GM21737 (cell line): ENCODE measurements around the gene MS4A2.
"Not testable (repeated sequence)": the region's sequence is repeated elsewhere in the genome, so short reads cannot be mapped to it uniquely, and the experiment has no call there.

Experiments used
- ATAC-seq: cut with Tn5 transposase; IDR thresholded peaks from one replicate; pipeline ENCODE4 v1.9.1; 2021; ENCODE audit warnings: mild to moderate bottlenecking, moderate library complexity; ENCODE audit not compliant: unreplicated experiment

The MS4A2 gene

GRCh38 chr11:60100516-60100915 lies 12.1 kb downstream of the MS4A2 start:
- no peak for ATAC-seq

DNA sequence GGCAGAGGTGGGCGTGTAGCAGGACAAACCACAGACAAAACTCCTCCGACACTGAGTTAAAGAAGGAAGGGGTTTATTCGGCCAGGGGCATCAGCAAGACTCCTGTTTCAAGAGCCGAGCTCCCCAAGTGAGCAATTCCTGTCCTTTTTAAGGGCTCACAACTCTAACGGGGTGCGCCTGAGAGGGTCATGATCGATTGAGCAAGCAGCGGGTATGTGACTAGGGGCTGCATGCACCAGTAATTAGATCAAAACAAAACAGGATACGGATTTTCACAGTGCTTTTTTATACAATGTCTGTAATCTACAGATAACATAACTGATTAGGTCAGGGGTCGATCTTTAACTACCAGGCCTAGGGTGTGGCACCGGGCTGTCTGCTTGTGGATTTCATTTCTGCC lies 12.9 kb downstream of the MS4A2 start:
- not testable (repeated sequence) for ATAC-seq

GRCh38 chr11:60104471-60105115 lies 16.1 kb downstream of the MS4A2 start:
- not testable (repeated sequence) for ATAC-seq

GRCh38 chr11:60108631-60109030 lies 20.2 kb downstream of the MS4A2 start:
- ATAC-seq, result not testable (repeated sequence)

GRCh38 chr11:60111793-60112192 lies 23.3 kb downstream of the MS4A2 start:
- no peak for ATAC-seq

DNA sequence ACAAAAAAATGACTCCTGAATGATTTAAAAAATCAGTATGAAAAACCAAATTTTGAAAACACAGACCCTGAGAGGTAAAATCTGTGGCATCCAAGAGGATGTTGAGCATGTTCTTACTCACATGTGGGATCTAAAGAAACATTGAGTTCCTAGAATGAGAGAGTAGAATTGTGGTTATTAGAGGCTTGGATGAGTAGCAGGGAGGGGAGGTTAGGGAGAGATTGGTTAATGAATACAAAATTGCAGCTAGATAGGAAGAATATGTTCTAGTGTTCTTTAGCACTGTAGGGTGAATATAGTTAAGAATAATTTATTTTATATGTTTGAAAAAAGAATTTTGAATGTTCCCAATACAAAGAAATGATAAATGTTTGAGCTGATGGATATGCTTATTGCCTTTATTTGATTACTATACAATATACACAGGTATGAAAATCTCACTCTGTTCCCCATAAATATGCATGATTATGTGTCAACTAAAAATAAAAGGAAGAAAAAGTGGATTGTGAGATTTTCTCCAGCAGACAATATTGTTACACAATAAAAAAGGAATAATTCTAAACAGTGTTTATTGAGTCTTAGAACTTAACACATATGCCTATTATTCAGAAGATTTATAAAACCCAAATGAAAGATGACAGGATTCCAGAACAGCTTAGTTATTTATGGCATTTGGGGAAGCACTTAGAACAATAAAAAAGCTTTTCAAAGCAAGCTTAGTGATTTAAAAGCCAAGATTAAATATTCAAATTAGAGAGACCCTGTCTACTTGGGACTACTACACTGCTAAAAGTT lies 28.7 kb downstream of the MS4A2 start:
- ATAC-seq, result no peak

GRCh38 chr11:60118338-60118737 lies 29.9 kb downstream of the MS4A2 start:
- no peak for ATAC-seq

- no peak for ATAC-seq
Observed at GRCh38 chr11:60119710-60120109, 31.2 kb downstream of the MS4A2 start.

DNA sequence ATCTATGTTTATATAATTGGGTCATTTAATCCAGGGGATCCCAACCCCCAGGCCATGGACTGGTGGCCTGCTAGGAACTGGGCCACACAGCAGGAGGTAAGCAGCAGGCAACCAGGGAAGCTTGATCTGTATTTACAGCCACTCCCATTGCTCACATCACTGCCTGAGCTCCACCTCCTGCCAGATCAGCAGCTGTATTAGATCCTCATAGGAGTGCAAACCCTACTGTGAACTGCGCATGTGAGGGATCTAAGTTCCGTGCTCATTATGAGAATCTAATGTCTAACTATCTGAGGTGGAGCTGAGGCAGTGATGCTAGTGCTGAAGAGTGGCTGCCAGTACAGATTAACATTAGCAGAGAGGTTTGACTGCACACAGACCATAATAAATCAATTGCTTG lies 32.8 kb downstream of the MS4A2 start:
- ATAC-seq, result no peak

DNA sequence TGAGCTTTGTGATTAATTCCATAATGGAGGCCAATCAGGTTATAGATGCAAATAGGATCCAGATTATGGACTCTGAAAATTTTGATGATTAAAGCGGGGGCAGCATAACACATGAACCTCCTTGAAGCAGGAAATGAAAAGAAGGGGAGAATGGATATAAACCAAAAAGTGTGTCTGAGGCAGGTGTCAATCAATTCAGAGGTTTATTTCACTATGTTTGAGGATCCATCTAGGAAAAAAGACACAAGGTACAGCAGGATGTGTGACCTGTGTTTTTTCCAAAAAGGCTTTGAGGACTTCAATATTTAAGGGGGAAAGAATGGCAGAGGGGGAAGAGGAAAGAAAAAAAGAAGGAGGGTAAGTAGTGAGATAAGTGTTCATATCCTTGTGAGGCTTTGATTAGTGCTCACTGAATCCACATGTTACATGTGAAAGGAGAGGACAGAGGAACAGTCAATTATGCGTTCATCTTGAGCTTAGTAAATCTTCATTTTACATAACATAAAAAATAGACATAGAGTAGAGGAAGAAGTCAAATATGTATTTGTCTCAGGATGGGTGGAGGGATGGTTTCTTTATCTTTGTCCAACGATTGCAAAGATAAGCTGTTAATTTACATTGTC lies 34.1 kb downstream of the MS4A2 start:
- no peak for ATAC-seq

DNA sequence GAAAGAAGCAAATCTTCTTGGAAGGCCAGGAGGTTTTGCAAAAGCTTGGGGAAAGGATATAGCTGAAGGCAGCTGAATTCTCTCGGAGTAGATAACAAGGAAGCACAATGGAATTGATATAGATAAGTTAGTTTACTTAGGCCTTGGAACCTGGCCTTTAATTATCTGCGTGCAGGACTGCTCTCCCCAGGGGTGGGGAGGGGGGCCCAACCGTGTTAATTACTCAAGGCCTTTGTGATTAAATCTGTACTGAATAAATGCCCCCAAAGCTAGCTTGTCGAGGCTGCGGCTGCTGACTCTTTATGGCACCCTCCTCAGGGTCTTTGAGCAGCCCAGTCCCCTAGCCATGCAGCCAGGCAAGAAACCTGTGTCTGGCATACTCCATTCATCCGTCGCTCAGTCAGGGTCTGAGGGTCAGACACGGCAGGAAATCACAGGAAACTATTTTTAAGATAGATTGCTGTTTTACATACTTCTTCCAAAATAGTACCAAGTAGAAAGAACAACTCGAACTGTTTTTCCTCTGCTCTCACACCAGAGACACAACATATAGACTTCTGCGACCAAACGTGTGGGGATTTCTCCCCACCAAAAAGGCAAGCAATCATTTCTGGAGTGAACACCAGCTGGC lies 36.5 kb downstream of the MS4A2 start:
- no peak for ATAC-seq

DNA sequence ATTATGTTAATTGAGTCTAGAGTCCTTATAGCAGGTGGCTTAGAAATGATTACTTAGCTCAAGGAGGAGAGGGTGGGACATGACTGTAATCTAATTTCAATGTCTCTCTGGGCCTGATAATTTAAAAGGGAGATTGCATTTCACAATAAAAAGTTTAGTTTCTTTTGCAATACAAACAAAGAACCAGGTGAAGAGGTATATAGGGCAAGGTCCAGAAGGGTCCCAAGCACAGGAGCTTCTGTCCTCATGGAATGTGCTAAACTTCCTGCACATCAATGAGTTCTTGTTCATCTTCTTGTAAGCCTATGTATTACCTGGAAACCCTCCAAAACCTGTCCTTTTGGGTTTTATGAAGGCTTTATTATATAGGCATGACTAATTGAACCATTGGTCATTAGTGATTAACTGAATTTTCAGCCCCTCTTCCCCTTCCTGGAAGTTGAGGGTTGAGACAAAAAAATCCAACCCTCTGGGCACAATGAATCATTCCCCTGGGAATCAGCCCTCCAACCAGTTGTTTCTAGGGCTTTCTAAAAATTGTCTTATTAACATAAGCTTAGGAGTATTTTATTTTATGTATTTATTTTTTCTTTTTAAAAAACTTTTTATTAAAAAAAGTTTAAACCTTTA lies 37.6 kb downstream of the MS4A2 start:
- no peak for ATAC-seq

- no peak for ATAC-seq
Observed at GRCh38 chr11:60127311-60127811, 38.9 kb downstream of the MS4A2 start.

DNA sequence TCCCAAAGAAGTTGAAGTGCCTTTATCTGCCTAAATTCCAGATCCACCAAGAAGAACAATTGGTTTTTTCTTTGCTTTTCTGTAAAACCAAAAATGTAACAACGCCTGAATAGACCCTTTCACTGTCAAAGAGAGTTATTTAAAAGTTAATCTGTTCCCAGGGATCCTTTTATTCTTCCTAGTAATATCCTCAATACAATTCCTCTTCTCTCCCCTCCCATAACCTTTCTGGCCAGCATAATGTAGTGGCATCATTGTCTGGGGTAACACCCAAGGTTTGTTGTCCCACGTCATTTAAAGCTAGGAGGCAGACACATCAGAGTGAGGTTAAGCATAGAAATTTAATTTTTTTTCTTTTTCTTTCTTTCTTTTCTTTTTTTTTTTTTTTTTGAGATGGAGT lies 39.9 kb downstream of the MS4A2 start:
- ATAC-seq, result no peak

GRCh38 chr11:60128866-60129265 lies 40.4 kb downstream of the MS4A2 start:
- not testable (repeated sequence) for ATAC-seq

- ATAC-seq, result no peak
Observed at GRCh38 chr11:60129853-60130252, 41.4 kb downstream of the MS4A2 start.

- ATAC-seq, result no peak
Observed at GRCh38 chr11:60130496-60130895, 42.0 kb downstream of the MS4A2 start.

DNA sequence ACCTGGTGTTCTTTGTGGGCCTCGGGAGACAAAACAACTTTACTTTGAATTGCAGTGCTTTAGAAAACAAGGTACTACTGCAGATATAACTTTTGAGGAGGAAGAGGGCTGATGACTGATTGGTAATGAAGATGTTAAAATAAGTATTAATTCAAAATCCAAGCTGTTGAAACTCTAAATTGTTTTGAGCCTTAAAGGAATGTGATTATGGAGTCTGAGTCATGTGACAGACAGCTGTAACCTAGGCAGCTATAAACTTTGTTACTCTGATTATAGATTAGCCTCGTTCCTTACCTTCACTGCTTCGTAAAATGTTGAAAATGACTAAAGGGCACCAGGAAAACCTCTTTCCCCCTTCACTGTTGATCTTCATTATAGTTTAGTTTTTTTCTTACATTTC lies 43.4 kb downstream of the MS4A2 start:
- ATAC-seq, result no peak

GRCh38 chr11:60133917-60134316 lies 45.5 kb downstream of the MS4A2 start:
- no peak for ATAC-seq

DNA sequence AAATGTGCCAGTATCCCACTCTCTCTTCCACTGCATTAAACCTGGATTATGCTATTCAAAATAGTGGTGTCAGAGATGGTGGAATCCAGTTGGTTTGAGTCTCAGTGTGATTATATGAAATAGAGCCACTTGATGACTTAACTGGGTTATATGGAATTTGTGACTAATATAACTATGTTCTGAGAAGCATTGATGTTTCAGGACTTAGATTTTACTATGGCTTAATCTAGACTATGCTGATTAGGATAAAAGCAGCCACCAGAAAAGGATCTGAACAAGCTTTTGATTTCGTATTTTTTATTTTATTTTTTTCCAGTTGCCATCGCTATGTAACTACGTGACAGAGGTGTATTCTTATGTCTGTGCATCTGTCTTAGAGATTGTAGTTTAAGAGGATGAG lies 55.3 kb downstream of the MS4A2 start:
- ATAC-seq, result no peak

DNA sequence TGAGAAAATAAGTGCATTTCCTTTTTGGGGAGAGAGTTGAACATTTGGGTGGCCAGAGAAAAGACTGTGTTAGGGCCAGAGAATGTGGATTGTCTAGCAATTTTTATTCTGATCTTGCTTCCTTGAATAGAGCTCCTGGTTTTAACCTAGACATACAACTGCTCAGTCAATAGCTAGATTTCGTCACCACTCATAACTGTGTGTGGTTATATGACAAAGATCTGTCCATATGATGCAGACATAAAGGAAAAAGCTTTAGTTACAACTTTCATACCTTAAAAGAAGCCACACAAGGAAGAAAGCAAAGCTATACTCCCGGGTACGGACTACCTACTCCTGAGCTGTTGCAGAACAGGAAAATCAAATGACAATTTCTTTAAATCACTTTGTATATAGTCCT lies 57.2 kb downstream of the MS4A2 start:
- no peak for ATAC-seq
